DND-41 (cell line): ENCODE results near the gene WASF1.
"Not testable (repeated sequence)": the region's sequence is repeated elsewhere in the genome, so short reads cannot be mapped to it uniquely, and the experiment has no call there.

Experiments
- ATAC-seq: fragments of 200-7000 bp; cut with Tn5 transposase; 3 replicates; pipeline ENCODE4 v1.9.1; 2021; ENCODE audit warnings: low read depth; ENCODE audit not compliant: insufficient read depth
- DNase-seq: peaks from one replicate; pipeline ENCODE4 v3.0.0-alpha.2; 2020
- H2AFZ ChIP-seq: 2 replicates; pipeline ENCODE4 v1.6.0; 2012; ENCODE audit warnings: low read depth, low read length
- H3K27ac ChIP-seq: 2 replicates; pipeline ENCODE4 v1.5.1; 2012; ENCODE audit warnings: low read length, inconsistent platforms
- H3K27me3 ChIP-seq: fragments of 200-600 bp; sonication (generic); 2 replicates; pipeline ENCODE4 v1.6.0; 2012; ENCODE audit warnings: low read length, mild to moderate bottlenecking, inconsistent platforms; ENCODE audit not compliant: insufficient read depth, poor library complexity
- H3K36me3 ChIP-seq: 2 replicates; pipeline ENCODE4 v1.5.1; 2012; ENCODE audit warnings: low read length, inconsistent platforms; ENCODE audit not compliant: insufficient read depth
- H3K4me1 ChIP-seq: 2 replicates; pipeline ENCODE4 v1.5.1; 2012; ENCODE audit warnings: mild to moderate bottlenecking, low read length; ENCODE audit not compliant: insufficient read depth
- H3K4me2 ChIP-seq: 2 replicates; pipeline ENCODE4 v1.6.0; 2012; ENCODE audit warnings: mild to moderate bottlenecking, moderate library complexity, low read length, inconsistent platforms; ENCODE audit not compliant: insufficient read depth
- H3K4me3 ChIP-seq, 2 experiments: fragments of 200-600 bp in 1 of 2; shearing (Covaris generic) in 1 of 2; 2 replicates each; pipeline ENCODE4 v1.5.1; 2012 to 2016; ENCODE audit warnings: inconsistent platforms in 2 of 2, low read length in 2 of 2, mild to moderate bottlenecking in 2 of 2, low read depth in 1 of 2, moderate library complexity in 1 of 2
- H3K79me2 ChIP-seq: 2 replicates; pipeline ENCODE4 v1.6.0; 2012; ENCODE audit warnings: low read length, inconsistent platforms; ENCODE audit not compliant: insufficient read depth
- H3K9ac ChIP-seq: 2 replicates; pipeline ENCODE4 v1.6.0; 2012; ENCODE audit warnings: low read depth, mild to moderate bottlenecking, inconsistent platforms, low read length, moderate library complexity
- H3K9me3 ChIP-seq: 2 replicates; pipeline ENCODE4 v1.5.1; 2012; ENCODE audit warnings: low read length, moderate library complexity, mild to moderate bottlenecking, inconsistent platforms; ENCODE audit not compliant: insufficient read depth, severe bottlenecking
- H4K20me1 ChIP-seq: 2 replicates; pipeline ENCODE4 v1.6.0; 2012; ENCODE audit warnings: low read length; ENCODE audit not compliant: insufficient read depth
- EZH2 ChIP-seq: IDR thresholded peaks from 3 replicates; pipeline ENCODE4 v1.6.1; 2012; ENCODE audit warnings: borderline replicate concordance, low read depth, mild to moderate bottlenecking, moderate library complexity, low read length, inconsistent platforms; ENCODE audit not compliant: severe bottlenecking
- TF ChIP-seq, protein P1 (sequence below): IDR thresholded peaks from 2 replicates; pipeline ENCODE4 v1.5.1; 2012; ENCODE audit warnings: borderline replicate concordance, low read length, moderate library complexity, mild to moderate bottlenecking; ENCODE audit not compliant: poor library complexity, severe bottlenecking; ENCODE audit errors: extremely low read depth

The WASF1 gene

DNA sequence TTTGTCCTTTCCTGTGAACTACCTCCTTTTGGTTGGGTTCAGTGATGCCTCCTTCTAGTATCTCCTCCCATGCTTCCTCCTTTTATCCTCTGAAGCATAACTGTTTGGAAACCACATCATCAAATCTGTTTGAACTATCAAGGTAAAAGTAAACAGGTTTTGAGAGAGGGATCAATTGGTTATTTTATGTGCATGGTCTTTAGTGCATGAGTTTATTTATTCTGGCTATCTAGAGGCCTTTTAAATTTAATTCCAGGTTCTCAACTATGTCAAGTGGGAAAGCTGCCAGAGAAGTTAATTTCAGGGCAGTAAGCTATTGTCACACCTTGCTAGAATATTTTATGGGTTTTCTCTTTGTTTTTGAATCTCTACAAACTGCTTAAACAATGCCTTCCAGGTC lies 54.1 kb downstream of the WASF1 start:
- ATAC-seq = no peak
- TF ChIP-seq, protein P1, sequence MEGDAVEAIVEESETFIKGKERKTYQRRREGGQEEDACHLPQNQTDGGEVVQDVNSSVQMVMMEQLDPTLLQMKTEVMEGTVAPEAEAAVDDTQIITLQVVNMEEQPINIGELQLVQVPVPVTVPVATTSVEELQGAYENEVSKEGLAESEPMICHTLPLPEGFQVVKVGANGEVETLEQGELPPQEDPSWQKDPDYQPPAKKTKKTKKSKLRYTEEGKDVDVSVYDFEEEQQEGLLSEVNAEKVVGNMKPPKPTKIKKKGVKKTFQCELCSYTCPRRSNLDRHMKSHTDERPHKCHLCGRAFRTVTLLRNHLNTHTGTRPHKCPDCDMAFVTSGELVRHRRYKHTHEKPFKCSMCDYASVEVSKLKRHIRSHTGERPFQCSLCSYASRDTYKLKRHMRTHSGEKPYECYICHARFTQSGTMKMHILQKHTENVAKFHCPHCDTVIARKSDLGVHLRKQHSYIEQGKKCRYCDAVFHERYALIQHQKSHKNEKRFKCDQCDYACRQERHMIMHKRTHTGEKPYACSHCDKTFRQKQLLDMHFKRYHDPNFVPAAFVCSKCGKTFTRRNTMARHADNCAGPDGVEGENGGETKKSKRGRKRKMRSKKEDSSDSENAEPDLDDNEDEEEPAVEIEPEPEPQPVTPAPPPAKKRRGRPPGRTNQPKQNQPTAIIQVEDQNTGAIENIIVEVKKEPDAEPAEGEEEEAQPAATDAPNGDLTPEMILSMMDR = no peak
- no peak for TF ChIP-seq EZH2
- Histone ChIP-seq H3K27ac (no peak overlapping the region), H4K20me1 (no peaks in the 10 kb centered on the region; the same call in 1 of the 2 replicates), H3K27me3 (no peaks in the 10 kb centered on the region), H3K9ac (no peak overlapping the region), H3K4me3 (no peak overlapping the region), H2AFZ (no peak overlapping the region), H3K36me3 (peaks cover 17% of the 10 kb centered on the region; the same call in 1 of the 2 replicates), H3K4me2 (no peak overlapping the region), H3K79me2 (no peaks in the 10 kb centered on the region), H3K9me3 (no peaks in the 10 kb centered on the region), H3K4me1 (no peaks in the 10 kb centered on the region)
- DNase-seq = no peak

DNA sequence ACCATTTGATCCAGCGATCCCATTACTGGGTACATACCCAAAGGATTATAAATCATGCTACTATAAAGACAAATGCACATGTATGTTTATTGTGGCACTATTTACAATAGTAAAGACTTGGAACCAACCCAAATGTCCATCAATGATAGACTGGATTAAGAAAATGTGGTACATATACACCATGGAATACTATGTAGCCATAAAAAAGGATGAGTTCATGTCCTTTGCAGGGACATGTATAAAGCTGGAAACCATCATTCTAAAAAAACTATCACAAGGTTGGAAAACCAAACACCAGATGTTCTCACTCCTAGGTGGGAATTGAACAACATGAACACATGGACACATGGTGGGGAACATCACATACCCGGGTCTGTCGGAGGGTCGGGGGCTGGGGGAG lies 57.8 kb downstream of the WASF1 start:
- not testable (repeated sequence) for H3K79me2 ChIP-seq, H3K27ac ChIP-seq, H3K9me3 ChIP-seq, H3K4me1 ChIP-seq, H3K4me3 ChIP-seq, ATAC-seq, DNase-seq, H3K27me3 ChIP-seq, H4K20me1 ChIP-seq, H2AFZ ChIP-seq, H3K4me2 ChIP-seq, H3K9ac ChIP-seq
- H3K36me3 ChIP-seq = peaks cover 17% of the 10 kb centered on the region; the same call in 1 of the 2 replicates

DNA sequence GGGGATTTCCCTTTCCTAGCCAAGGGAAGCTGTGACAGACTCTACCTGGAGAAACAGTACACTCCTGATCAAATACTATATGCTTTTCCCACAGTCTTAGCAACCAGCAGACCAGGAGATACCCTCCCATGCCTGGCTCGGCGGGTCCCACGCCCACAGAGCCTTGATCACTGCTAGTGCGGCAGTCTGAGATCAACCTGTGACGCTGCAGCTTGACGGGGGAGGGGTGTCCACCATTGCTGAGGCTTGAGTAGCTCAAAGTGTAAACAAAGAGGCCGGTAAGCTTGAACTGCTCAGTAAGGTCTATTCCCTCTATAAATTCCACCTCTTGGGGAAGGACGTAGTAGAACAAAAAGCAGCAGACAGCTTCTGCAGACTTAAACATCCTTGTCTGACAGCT lies 63.2 kb downstream of the WASF1 start:
- H3K4me3 ChIP-seq = no peak overlapping the region
- H3K4me1 ChIP-seq = no peaks in the 10 kb centered on the region
- no peaks in the 10 kb centered on the region for H3K79me2 ChIP-seq
- peaks cover 3% of the 10 kb centered on the region; the same call in 1 of the 2 replicates for H3K36me3 ChIP-seq
- TF ChIP-seq EZH2 = no peak
- TF ChIP-seq, protein P1 = no peak
- no peaks in the 10 kb centered on the region for H3K9me3 ChIP-seq
- H3K9ac ChIP-seq = no peak overlapping the region
- no peak overlapping the region for H3K4me2 ChIP-seq
- no peaks in the 10 kb centered on the region for H3K27me3 ChIP-seq
- ATAC-seq = no peak
- H2AFZ ChIP-seq = no peak overlapping the region
- no peak for DNase-seq
- no peaks in the 10 kb centered on the region for H4K20me1 ChIP-seq
- H3K27ac ChIP-seq = no peak overlapping the region

DNA sequence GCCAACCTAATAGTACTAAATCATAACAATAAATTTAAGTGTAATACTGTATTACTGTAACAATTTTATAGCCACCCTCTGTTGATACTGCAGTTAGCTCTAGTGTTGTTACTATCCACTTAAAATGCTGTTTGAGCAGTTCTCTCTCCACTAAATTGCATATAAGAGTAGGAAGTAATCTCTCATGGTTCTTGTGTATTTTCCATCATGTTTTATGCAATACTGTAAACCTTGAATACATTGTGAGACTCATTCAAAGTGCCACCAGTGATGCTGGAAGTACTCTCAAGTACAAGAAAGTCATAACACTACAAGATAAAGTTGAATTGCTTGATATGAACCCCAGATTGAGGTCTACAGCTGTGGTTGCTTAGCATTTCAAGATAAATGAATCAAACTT lies 65.5 kb downstream of the WASF1 start:
- H3K27ac ChIP-seq = no peak overlapping the region
- no peaks in the 10 kb centered on the region for H3K79me2 ChIP-seq
- DNase-seq = no peak
- no peak for ATAC-seq
- peaks cover 3% of the 10 kb centered on the region; the same call in 1 of the 2 replicates for H3K36me3 ChIP-seq
- no peaks in the 10 kb centered on the region for H3K4me1 ChIP-seq
- no peaks in the 10 kb centered on the region for H4K20me1 ChIP-seq
- no peak overlapping the region for H3K4me2 ChIP-seq
- no peak overlapping the region for H3K9ac ChIP-seq
- TF ChIP-seq, protein P1 = no peak
- no peak for TF ChIP-seq EZH2
- no peaks in the 10 kb centered on the region for H3K9me3 ChIP-seq
- no peaks in the 10 kb centered on the region for H3K27me3 ChIP-seq
- no peak overlapping the region for H2AFZ ChIP-seq
- no peak overlapping the region for H3K4me3 ChIP-seq
